Measurements from ENCODE around the gene IFI16.
A peak's percentile ranks its signal among the peaks of the same experiment; 100 is the strongest.
"Not testable (repeated sequence)": the region's sequence is repeated elsewhere in the genome, so short reads cannot be mapped to it uniquely, and the experiment has no call there.

Gene IFI16

DNA sequence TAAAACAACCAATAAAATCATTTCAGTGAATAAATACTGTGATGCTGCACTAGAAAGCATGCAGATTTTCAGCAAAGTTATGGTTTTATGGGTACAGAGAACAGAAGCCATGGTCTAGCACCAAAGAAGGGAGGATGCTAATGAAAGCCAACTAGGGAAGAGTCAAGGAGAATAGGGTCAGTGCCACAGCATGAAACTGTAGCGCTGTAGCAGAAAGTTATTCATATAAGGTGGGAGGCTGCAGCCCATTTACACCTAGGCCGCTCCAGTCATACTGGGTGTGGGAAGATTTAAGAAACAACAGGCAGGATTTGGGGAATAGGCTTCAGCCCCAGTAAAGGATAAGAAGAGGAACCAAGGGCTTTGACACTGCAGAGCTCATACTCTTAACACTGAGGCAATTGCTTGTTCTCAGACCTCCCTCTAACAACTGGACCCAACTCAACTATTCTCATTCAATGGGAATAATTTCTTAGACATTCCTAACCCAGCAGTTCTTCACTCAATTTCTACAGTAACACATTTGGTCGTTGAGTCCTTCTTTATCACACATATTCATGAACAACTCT, 4.4 kb downstream of the IFI16 start:
- TF ChIP-seq, protein P1, sequence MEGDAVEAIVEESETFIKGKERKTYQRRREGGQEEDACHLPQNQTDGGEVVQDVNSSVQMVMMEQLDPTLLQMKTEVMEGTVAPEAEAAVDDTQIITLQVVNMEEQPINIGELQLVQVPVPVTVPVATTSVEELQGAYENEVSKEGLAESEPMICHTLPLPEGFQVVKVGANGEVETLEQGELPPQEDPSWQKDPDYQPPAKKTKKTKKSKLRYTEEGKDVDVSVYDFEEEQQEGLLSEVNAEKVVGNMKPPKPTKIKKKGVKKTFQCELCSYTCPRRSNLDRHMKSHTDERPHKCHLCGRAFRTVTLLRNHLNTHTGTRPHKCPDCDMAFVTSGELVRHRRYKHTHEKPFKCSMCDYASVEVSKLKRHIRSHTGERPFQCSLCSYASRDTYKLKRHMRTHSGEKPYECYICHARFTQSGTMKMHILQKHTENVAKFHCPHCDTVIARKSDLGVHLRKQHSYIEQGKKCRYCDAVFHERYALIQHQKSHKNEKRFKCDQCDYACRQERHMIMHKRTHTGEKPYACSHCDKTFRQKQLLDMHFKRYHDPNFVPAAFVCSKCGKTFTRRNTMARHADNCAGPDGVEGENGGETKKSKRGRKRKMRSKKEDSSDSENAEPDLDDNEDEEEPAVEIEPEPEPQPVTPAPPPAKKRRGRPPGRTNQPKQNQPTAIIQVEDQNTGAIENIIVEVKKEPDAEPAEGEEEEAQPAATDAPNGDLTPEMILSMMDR (conservative IDR thresholded peaks at IDR 0.05; ENCODE audit: low read length) = no peak
- DNase-seq (ENCODE audit: low read depth) = no peak
- no peak overlapping the region for H3K4me3 ChIP-seq (ENCODE audit: low read length)

DNA sequence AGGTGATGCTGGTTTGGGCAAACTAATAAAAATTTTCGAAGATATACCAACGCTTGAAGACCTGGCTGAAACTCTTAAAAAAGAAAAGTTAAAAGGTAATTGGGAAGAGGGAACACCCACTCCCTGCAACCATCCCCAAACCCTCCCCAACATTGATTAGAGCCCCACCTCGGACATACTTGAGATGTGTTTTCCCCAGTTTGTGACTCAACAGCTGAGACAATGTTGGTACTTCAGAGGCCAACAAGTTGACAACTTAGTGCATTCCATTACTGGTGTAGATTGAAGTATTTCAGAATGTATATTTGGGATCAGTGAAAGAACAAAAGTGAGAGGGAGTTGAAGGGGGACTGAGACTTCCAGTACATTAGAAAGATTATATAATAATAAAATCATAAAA, 5.1 kb downstream of the IFI16 start:
- H3K4me3 ChIP-seq (ENCODE audit: low read length) = no peak overlapping the region
- TF ChIP-seq, protein P1 (conservative IDR thresholded peaks at IDR 0.05; ENCODE audit: low read length) = no peak

DNA sequence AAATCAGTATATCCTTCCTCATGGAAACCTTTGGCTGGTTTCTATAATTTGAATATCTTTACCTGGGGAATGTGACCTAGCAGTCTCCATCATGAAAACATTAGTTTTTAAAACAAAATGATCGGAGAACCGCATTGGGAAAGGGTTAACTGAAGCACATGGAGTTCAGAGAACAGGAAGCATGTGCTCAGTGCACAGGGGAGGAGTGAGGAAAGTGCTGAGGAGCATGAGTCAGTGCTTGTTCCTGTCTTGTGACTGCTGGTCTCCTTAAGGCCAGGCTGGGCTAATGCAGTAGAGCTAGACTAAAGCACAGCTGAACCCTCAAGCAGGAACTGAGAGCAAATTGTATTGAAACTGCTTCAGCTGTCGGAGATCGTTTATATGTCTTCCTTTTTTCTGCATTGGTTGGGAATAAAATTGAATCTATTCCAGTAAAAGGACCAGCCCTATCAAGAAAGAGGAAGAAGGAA, 5.8 kb downstream of the IFI16 start:
- peak; percentile 85 for DNase-seq (ENCODE audit: low read depth)
- TF ChIP-seq, protein P1 (conservative IDR thresholded peaks at IDR 0.05; ENCODE audit: low read length) = no peak
- H3K4me3 ChIP-seq (ENCODE audit: low read length) = no peak overlapping the region

More for the DNA sequence above, 5.1 kb downstream of the IFI16 start:
- DNase-seq (ENCODE audit: low read depth) = no peak

DNA sequence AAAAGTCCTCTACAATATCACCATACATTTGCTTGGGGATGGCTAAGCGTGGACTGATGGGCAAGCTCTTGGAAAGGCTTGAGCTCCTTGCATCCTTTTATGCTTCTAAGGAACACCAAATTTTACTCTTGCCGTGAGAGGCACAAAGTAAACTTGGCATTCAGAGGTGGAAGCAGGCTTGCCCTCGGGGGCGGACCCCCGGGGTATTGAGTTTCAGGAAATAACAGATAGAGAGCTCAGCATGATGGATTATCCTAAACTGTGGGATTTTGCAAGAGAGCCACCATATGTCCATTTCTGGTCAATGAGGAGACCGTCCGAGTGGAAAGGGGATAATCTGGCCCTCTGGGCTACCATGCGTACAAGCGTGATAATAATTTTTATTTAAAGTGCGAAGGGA, 14.0 kb downstream of the IFI16 start:
- H3K4me3 ChIP-seq (ENCODE audit: low read length) = no peak overlapping the region
- DNase-seq (ENCODE audit: low read depth) = no peak
- TF ChIP-seq, protein P1 (conservative IDR thresholded peaks at IDR 0.05; ENCODE audit: low read length) = no peak

DNA sequence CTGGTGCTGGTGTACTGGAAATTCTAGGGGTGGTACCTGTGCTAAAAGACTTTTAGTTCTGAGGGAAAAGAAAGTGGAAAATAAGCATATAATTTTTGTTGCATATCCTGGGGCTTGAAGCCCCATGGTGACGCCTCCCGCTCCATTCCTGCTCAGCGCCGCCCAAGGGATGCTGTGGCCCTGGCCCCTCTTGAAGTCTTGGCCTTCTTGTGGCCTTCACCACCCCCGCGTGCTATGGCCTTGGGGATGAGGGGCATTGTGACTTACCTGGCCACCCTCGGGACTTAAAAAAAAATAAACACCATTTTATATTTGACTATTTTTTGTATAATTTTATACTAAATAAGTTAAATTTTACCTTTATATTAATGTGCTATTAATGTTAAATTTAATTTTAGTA, 15.3 kb downstream of the IFI16 start:
- no peak for DNase-seq (ENCODE audit: low read depth)
- no peak overlapping the region for H3K4me3 ChIP-seq (ENCODE audit: low read length)
- TF ChIP-seq, protein P1 (conservative IDR thresholded peaks at IDR 0.05; ENCODE audit: low read length) = no peak

DNA sequence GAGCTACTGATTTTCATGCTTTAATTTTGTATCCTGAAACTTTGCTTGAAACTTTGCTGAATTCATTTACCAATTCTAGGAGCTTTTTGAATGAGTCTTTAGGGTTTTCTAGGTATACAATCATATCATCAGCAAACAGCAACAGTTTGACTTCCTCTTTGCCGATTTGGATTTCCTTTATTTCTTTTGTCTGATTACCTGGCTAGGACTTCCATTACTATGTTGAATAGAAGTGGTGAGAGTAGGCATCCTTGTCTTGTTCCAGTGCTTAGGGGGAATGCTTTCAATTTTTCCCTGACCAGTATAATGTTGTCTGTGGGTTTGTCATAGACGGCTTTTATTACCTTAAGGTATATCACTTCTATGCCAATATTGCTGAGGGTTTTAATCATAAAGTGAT, 17.1 kb downstream of the IFI16 start:
- not testable (repeated sequence) for DNase-seq (ENCODE audit: low read depth); H3K4me3 ChIP-seq (ENCODE audit: low read length)

DNA sequence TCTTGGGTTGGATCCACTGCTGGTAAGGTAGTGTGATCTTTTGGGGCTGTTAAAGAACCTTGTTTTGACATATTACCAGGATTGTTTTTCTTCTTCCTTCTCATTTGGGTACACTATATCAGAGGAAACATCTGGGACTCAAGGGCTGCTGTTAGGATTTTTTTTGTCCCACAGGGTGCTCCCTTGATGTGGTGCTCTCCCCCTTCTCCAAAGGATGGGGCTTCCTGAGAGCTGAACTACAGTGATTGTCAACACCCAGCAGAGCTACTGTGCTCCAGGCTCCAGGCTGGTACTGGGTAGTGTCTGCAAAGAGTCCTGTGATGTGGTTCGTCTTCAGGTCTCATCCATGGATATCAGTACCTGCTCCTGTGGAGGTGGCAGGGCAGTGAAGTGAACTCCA, 20.6 kb downstream of the IFI16 start:
- DNase-seq (ENCODE audit: low read depth) = no peak
- H3K4me3 ChIP-seq (ENCODE audit: low read length) = no peak overlapping the region
- TF ChIP-seq, protein P1 (conservative IDR thresholded peaks at IDR 0.05; ENCODE audit: low read length) = no peak
